Esophagus muscularis mucosa (tissue), 4 donors: ENCODE results near the gene FBXW5. TPM values are rescaled to one million over a fixed set of nuclear protein-coding genes. Genes with fewer than 3 reads are reported as not detected.

Experiments used
- DNase-seq: peaks from one replicate; pipeline ENCODE4 v3.0.0-alpha.2; 2017; ENCODE audit errors: extremely low spot score
- H3K27ac ChIP-seq, 4 donors: fragments of 200-600 bp; sonication (generic); replicated peaks in 1 of 4; 1 replicate in 3 of 4; 2 replicates in 1 of 4; pipeline ENCODE4 v1.5.1; 2016 to 2019; ENCODE audit warnings: mild to moderate bottlenecking in 1 of 4
- H3K27me3 ChIP-seq, 4 donors: fragments of 200-600 bp; sonication (generic); one replicate each; pipeline versions ENCODE4 v1.5.1 to v1.6.0; 2016 to 2019
- H3K36me3 ChIP-seq, 4 donors: fragments of 200-600 bp; sonication (generic); one replicate each; pipeline ENCODE4 v1.5.1; 2016 to 2019
- H3K4me1 ChIP-seq, 4 donors: fragments of 200-600 bp; sonication (generic); one replicate each; pipeline ENCODE4 v1.5.1; 2016 to 2019
- H3K4me3 ChIP-seq, 4 donors: fragments of 200-600 bp; sonication (generic); 1 replicate in 2 of 4; 2 replicates in 2 of 4; pipeline ENCODE4 v1.5.1; 2016 to 2019; ENCODE audit warnings: mild to moderate bottlenecking in 4 of 4, moderate library complexity in 1 of 4
- H3K9me3 ChIP-seq, 4 donors: fragments of 200-600 bp; sonication (generic); 1 replicate in 3 of 4; 2 replicates in 1 of 4; pipeline ENCODE4 v1.5.1; 2016 to 2019
- EP300 ChIP-seq: sonication (generic); formaldehyde crosslinking; IDR thresholded peaks from one replicate; pipeline ENCODE4 v1.6.1; 2017; ENCODE audit warnings: antibody characterized with exemption
- POLR2A ChIP-seq: fragments of 450-650 bp; IDR thresholded peaks from one replicate; pipeline ENCODE4 v1.6.1; 2017; ENCODE audit warnings: antibody characterized with exemption, moderate library complexity, mild to moderate bottlenecking, low read depth
- POLR2AphosphoS5 ChIP-seq, 2 donors: sonication (generic); formaldehyde crosslinking; IDR thresholded peaks; one replicate each; pipeline ENCODE4 v1.6.1; 2017; ENCODE audit warnings: antibody characterized with exemption in 2 of 2
- WGBS: methylation state at CpG from one replicate; pipeline ENCODE4 v1.1.5; 2018; 5-methylcytosine and 5-hydroxymethylcytosine counted together
- intact Hi-C: fragments of 100-400 bp; cut with DNase I; formaldehyde crosslinking; loops from one replicate; pipeline ENCODE4 v1.15.1; 2023
- total RNA-seq, 4 donors: library from RNA; depleted of rRNA; stranded (reverse); fragments of >200 nt; gene quantifications; one replicate each; pipeline versions ENCODE4 v1.1.0 to v1.2.1, GENCODE V29; 2016
- TF ChIP-seq, protein P1 (sequence below), 3 experiments: fragments of 200-600 bp in 2 of 3; fragments of 450-650 bp in 1 of 3; sonication (generic) in 2 of 3; IDR thresholded peaks; one replicate each; pipeline ENCODE4 v1.5.1; 2017 to 2019; ENCODE audit warnings: antibody characterized with exemption in 3 of 3, mild to moderate bottlenecking in 2 of 3, moderate library complexity in 1 of 3

Gene FBXW5
- total RNA-seq, 4 donors from 2014 or later = 238 to 303 (median 267) TPM

DNA sequence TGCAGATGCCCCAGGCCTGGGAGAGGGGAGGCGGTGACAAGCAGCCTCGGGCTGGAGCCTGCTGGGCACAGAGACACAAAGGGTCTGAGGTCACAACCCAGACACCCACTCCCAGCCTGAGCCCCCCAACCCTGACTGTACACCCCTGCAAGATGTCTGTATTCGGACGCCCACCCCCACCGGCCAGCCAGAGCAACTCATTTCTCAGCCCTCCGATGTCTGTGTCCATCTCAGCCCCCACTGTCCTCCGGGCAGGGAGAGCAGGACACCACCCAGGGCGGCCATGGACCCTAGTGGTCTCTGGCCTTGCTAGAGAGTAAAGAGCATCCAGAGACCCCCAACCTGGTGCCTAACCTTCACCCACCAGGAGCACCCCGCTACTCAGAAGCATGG is 11.4 kb upstream of the FBXW5 start:
- intact Hi-C loops = no loop called here

DNA sequence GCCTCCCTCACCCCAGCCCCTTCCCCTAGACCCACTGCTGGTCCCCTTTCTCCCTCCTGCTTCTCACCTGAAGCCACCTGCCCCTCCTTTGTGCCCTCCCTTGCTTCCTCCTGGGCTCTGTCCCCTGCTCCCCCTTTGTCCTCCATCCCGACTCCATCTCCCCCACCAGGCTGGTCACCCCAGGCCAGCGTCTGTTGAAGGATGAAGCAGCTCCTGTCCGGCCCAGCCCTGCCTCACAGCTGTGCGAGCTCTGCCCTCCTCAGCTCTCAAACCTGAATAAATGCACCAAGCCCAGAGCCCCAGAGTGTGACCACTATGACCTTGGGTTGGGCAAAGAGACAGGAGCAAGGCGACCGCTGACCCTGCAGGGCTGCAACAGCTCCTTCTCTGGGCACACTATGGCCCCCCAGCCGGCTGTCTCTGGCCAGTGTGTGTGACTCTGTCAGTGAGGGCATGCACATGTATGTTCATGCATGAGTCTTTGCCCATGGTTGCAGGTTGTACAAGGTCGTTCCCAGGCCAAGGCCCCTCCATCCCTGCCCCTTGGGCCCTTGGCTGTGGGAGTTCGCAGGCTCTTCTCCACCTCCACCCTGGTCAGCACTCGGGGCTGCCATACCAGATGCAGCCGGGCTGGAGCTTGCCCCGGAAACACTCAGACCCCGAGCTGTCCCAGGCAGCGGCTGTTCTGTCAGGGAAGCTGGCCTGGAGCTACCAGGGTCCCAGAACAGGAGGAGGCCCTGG is 10.8 kb upstream of the FBXW5 start:
- WGBS = 86% methylated on average over 13 of the region's 14 CpGs
- TF ChIP-seq, protein P1, sequence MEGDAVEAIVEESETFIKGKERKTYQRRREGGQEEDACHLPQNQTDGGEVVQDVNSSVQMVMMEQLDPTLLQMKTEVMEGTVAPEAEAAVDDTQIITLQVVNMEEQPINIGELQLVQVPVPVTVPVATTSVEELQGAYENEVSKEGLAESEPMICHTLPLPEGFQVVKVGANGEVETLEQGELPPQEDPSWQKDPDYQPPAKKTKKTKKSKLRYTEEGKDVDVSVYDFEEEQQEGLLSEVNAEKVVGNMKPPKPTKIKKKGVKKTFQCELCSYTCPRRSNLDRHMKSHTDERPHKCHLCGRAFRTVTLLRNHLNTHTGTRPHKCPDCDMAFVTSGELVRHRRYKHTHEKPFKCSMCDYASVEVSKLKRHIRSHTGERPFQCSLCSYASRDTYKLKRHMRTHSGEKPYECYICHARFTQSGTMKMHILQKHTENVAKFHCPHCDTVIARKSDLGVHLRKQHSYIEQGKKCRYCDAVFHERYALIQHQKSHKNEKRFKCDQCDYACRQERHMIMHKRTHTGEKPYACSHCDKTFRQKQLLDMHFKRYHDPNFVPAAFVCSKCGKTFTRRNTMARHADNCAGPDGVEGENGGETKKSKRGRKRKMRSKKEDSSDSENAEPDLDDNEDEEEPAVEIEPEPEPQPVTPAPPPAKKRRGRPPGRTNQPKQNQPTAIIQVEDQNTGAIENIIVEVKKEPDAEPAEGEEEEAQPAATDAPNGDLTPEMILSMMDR (IDR thresholded peaks at IDR 0.05) = no peak
- TF ChIP-seq POLR2A = no peak
- intact Hi-C loops = no loop called here
- peaks cover 5 to 9% (median 6%) of the 10 kb centered on the region in 4 donors for H3K4me1 ChIP-seq
- no peak overlapping the region for H3K27ac ChIP-seq
- peaks cover 0 to 15% (median 0%) of the 10 kb centered on the region in 4 donors for H3K27me3 ChIP-seq
- no peak for DNase-seq
- H3K9me3 ChIP-seq = no peaks in the 10 kb centered on the region
- no peak overlapping the region for H3K4me3 ChIP-seq
- H3K36me3 ChIP-seq = no peaks in the 10 kb centered on the region

More for the DNA sequence above, 11.4 kb upstream of the FBXW5 start:
- H3K27ac ChIP-seq = no peak overlapping the region
- H3K4me1 ChIP-seq = peaks cover 0 to 4% (median under 1%) of the 10 kb centered on the region in 4 donors
- H3K9me3 ChIP-seq = no peaks in the 10 kb centered on the region
- no peak for DNase-seq
- H3K27me3 ChIP-seq = peaks cover 0 to 15% (median 0%) of the 10 kb centered on the region in 4 donors
- TF ChIP-seq EP300 (no peak), POLR2AphosphoS5 (IDR thresholded peaks at IDR 0.05) (no peak), POLR2A (no peak)
- TF ChIP-seq, protein P1 (IDR thresholded peaks at IDR 0.05) = no peak
- H3K36me3 ChIP-seq = no peaks in the 10 kb centered on the region
- H3K4me3 ChIP-seq = no peak overlapping the region
- 98% methylated on average over 9 of the region's 9 CpGs for WGBS

- DNase-seq = no peak
- Histone ChIP-seq H3K4me3 (no peak overlapping the region), H3K36me3 (no peaks in the 10 kb centered on the region), H3K27ac (no peak overlapping the region), H3K4me1 (peaks cover 10 to 16% (median 12%) of the 10 kb centered on the region in 4 donors), H3K9me3 (no peaks in the 10 kb centered on the region), H3K27me3 (peaks cover 0 to 9% (median 0%) of the 10 kb centered on the region in 4 donors)
- 90% methylated on average over 18 of the region's 25 CpGs for WGBS
- TF ChIP-seq POLR2A = no peak
- no peak for TF ChIP-seq POLR2AphosphoS5 (IDR thresholded peaks at IDR 0.05)
- TF ChIP-seq, protein P1 (IDR thresholded peaks at IDR 0.05) = no peak
- no peak for TF ChIP-seq EP300
- intact Hi-C loops = loop anchor here (5.0 kb wide), 1 partner anchor 167 kb away; no protein-coding TSS in a partner anchor
Observed at GRCh38 chr9:136954270-136955083, 9.9 kb upstream of the FBXW5 start.

DNA sequence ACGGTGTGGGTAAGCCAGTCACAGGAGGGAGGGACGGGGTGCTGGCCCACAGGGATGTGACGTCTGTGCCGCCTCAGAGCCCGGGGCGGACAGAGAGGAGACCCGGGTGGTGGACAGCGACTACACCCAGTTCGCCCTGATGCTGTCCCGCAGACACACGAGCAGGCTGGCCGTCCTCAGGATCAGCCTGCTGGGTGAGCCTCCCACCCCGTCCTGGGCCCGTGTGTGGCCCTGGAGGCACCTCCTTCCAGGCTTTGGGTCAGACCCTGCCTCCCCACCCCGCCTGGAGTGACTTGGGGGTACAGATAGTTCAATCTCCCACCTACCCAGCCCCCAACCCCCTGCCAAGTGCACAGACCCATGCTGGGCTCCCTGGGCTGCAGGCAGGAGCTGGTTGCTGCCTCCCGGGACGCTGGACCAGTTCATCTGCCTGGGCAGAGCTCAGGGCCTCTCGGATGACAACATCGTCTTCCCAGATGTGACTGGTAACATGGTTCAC is 9.3 kb upstream of the FBXW5 start:
- no peak for TF ChIP-seq POLR2AphosphoS5 (IDR thresholded peaks at IDR 0.05)
- TF ChIP-seq POLR2A = no peak
- TF ChIP-seq, protein P1 (IDR thresholded peaks at IDR 0.05) = no peak
- no peak for TF ChIP-seq EP300
- intact Hi-C loops = loop anchor here (5.0 kb wide), 1 partner anchor 167 kb away; no protein-coding TSS in a partner anchor

More for the DNA sequence above, 9.3 kb upstream of the FBXW5 start:
- DNase-seq = no peak
- Histone ChIP-seq H3K4me3 (no peak overlapping the region), H3K36me3 (no peaks in the 10 kb centered on the region), H3K4me1 (peaks cover 17 to 23% (median 19%) of the 10 kb centered on the region in 4 donors), H3K27me3 (peaks cover 0 to 3% (median 0%) of the 10 kb centered on the region in 4 donors), H3K9me3 (no peaks in the 10 kb centered on the region), H3K27ac (no peak overlapping the region)
- no CpG with 5 or more reads among the region's 19 CpGs for WGBS
